DMS 273 (cell line): ENCODE measurements around the gene AMACR.

ENCODE experiments used
- DNase-seq: peaks from one replicate; lab custom pipeline; 2025; ENCODE audit not compliant: unreplicated experiment; lab: John Stamatoyannopoulos, UW

The AMACR gene

GRCh38 chr5:34007621-34008600 lies at the start of gene AMACR:
Gene AMACR (minus strand): TSS chr5:34008050. CDS start chr5:34008019, 31 bp downstream.
- DNase-seq: peak; percentile 98

GRCh38 chr5:34057569-34057968 lies 49.7 kb upstream of the AMACR start:
- DNase-seq: no peak

GRCh38 chr5:34057118-34057517 lies 49.3 kb upstream of the AMACR start:
- no peak for DNase-seq

- no peak for DNase-seq
These were observed 47.8 kb upstream of the AMACR start for GRCh38 chr5:34055667-34056066.

- DNase-seq: no peak
These were observed 46.5 kb upstream of the AMACR start for GRCh38 chr5:34054400-34054729.

GRCh38 chr5:34053571-34054399 lies 45.9 kb upstream of the AMACR start:
- DNase-seq: no peak

DNA sequence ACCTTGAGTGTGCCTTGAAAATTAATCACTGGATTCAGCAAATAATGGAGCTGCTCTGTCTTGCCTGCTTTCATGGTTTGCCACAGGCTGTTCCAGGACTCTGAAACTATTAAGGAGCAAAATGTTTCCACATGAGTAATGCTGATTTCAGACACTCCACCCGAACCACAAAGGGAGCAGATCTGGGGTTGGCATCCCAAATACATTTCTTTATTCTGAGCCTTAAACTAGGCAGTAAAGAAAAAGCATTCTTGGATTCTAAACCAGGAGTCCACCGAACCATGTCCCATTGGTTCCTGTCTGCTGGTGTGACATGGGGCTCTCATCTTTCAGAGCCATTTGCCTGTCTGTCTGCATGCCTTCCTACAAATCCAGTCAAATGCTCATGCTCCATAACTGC lies 45.3 kb upstream of the AMACR start:
- no peak for DNase-seq

- no peak for DNase-seq
These were observed 43.6 kb upstream of the AMACR start for GRCh38 chr5:34051374-34051980.

DNA sequence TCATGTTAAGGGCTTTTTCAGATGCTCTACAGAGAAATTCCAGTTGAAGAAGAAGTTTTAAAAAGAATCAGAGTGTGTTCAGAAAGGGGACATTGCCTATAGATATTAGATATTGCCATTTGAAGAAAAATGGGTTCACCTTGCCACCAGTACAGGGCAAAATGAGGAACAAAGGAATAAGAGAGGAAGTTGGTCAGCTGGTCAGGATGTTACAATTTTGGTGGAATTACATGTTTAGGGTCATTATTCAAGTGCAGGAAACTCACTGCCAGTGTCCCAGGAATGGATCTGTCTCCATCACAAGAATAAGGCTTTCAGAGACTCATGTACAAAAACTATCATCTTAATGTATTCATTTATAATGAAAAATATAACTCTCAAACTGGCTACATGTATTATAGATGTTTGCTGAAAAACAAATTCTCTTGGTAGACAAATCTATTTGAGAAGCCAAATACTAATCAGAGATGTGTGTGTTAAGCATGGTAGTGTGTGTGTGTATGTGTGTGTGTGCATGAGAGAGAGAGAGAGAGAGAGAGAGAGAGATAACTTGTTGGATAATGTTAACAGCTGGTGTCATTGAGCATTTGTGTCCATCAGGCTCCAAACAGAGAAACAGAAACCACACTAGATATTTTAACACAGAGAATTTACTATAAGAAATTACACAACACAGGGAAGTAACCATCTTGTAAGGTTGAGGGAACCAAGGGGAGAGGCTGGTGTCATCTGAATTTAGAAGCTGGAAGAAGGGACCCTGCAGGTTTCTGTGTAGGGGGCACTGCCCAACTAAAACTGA lies 40.1 kb upstream of the AMACR start:
- no peak for DNase-seq

DNA sequence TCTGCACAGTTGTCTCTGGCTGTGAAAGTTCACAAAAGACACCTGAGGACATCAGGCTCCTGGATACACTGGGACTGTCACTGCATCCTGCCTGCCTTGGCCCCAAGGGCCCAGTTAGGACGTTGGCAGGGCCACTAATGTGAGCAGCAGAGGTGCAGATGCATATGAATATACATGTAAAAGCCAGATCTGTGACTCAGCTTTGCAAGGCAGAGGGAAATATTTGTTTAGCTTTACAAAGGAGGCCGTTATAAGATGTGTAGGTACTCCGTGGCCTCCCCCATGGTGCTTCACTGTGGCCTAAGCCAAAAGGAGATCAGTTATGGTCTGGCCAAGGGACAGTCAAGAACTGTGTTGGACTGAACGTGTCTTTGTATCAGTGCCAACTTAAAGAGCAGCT lies 39.3 kb upstream of the AMACR start:
- peak; percentile 25 for DNase-seq

DNA sequence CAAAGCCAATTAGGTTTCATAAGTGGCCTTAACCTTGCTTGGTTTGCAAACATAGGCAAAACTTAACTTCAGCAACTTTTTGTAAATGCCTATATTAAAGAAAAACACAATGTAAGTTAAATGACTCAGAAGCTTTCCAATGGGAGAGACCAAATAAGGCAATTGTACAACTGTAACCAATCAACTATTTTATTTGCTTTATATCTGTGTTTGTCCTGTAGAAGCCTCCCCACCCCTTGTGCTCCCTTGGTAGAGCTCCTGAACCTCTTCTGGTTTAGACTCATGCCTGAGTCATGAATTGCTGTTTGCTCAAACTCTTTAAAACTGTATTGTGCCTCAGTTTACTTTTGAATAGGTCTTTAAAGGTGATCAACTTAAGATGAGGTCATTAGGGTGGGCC lies 38.1 kb upstream of the AMACR start:
- no peak for DNase-seq

DNA sequence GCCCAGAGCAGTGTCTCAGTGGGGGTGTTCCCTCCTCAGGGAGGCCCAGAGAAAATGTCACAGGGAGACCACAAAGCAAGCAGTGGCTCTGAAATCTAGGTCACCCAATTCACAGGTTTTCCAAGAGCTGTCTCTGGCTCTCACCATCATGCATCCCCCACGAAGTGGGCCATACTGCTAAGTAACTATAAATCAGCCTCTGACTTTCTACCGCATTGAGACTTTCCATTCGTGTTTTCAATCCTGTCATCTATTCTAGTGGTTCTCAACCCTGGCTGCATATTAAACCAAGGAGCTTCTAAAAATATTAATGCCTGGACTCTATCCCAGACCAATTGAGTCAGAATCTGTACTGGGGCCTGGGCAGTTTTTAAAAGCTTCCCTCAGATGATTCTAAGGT lies 37.2 kb upstream of the AMACR start:
- DNase-seq: no peak

DNA sequence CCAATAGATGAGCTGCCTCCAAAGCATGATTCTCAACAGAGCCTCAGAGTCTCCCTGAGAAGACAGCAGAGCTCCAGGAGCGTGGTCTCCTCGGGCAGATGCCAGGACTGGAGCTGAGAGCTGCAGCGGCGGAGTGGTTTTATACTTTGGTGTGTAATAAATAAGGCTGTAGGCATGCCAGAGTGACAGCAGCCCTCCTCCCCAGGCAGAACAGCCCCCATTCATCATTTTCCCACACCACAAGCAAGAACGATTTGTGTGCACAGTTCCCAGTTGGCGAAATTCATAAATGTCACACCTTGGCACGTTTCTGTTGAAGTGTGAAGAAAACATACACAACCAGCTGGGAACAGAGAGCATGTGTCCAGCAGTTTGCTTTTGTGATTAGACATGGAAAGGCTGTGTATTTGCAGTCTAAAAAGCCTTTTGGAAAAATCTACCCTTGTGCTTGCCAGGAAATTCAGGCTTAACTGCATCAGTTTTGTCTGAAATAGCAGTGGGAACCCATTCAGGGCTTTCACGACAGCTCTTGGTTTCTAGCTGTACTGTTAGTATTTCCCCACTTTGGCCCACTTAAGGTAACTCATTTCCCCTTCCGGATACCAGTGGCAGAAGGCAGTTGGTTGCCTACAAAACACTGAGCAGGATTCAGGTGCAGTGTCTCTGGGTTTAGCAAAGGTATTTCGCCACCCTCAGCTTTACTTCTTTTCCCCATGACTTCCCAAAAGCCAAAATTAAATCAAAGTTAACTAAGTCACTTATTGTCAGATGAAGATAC lies 35.4 kb upstream of the AMACR start, which contains the start of gene C1QTNF3:
C1QTNF3 (minus strand) TSS at position 115 of the 778 bp plus-strand sequence; CDS start at position 27, 88 bp downstream.
- no peak for DNase-seq

GRCh38 chr5:34042321-34042720 lies 34.5 kb upstream of the AMACR start:
- DNase-seq: no peak

GRCh38 chr5:34041247-34041972 lies 33.6 kb upstream of the AMACR start:
- DNase-seq: no peak

GRCh38 chr5:34040472-34040871 lies 32.6 kb upstream of the AMACR start:
- DNase-seq: no peak

- no peak for DNase-seq
These were observed 31.7 kb upstream of the AMACR start for GRCh38 chr5:34039398-34040157.

DNA sequence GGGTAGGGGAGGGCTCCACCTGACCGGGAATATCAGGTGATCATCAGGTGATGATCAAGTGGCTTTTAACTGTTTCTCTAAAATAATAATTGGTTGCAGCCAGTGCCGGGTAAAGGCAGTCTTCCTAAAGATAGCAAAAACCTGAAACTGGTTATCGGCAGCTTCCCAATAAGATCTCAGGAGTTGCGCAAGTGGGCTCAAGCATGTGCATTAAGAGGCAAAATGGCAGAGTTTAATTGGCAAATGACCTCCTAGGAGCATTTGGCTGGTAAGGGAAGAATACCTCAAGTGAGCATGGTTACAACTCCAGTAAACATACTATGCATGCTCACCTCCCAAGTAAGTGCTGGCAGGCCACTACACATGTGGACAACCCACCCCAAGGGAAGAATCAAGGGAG lies 31.0 kb upstream of the AMACR start:
- no peak for DNase-seq
